ENCODE results near the gene DRG1.
"Not testable (repeated sequence)": the region's sequence is repeated elsewhere in the genome, so short reads cannot be mapped to it uniquely, and the experiment has no call there.

DRG1 gene

GRCh38 chr22:31461699-31462098, 62.3 kb downstream of the DRG1 start:
- no peak for TF ChIP-seq CTCF (IDR thresholded peaks at IDR 0.05; ENCODE audit: insufficient read depth, low read length, missing control alignments)
- POLR2A ChIA-PET, result no interaction called here
- no peak overlapping the region for H3K4me3 ChIP-seq (ENCODE audit: low read depth, low read length)
- CTCF ChIA-PET, result interaction anchor here (3.6 kb wide), 1 partner anchor 10 kb away, joined by 26 read pairs; no protein-coding TSS in a partner anchor
- DNase-seq (ENCODE audit: low read depth, low spot score), result no peak

- POLR2A ChIA-PET, result no interaction called here
Measured at GRCh38 chr22:31465307-31465706, 65.9 kb downstream of the DRG1 start.

DNA sequence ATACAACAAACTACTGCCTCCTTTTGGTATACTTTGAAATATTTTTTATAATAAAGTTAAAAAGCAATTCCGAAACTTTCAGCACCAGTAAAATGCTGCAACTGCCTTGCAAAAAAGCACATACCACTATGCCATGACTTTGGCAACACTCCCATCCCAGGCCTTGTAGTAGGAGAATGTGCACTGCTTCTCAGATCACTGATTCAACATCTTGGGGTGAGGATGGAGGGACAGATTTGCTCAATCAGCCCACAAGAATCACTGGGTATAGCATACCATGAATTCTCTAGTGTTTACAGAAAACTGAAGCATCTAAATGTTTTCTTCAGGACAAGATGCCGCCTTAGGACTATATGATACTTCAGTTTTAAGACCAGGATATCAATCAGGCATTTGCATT, 75.3 kb downstream of the DRG1 start:
- CTCF ChIA-PET, result no interaction called here
- no peak overlapping the region for H3K4me3 ChIP-seq (ENCODE audit: low read depth, low read length)
- DNase-seq (ENCODE audit: low read depth, low spot score), result peak; percentile 90
- TF ChIP-seq CTCF (IDR thresholded peaks at IDR 0.05; ENCODE audit: insufficient read depth, low read length, missing control alignments), result no peak
- POLR2A ChIA-PET, result no interaction called here

More at GRCh38 chr22:31465307-31465706, 65.9 kb downstream of the DRG1 start:
- no peak for TF ChIP-seq CTCF (IDR thresholded peaks at IDR 0.05; ENCODE audit: insufficient read depth, low read length, missing control alignments)
- H3K4me3 ChIP-seq (ENCODE audit: low read depth, low read length), result no peak overlapping the region
- CTCF ChIA-PET, result interaction anchor here (4.9 kb wide), 1 partner anchor 13 kb away, joined by 26 read pairs; no protein-coding TSS in a partner anchor
- no peak for DNase-seq (ENCODE audit: low read depth, low spot score)

- DNase-seq (ENCODE audit: low read depth, low spot score), result no peak
- ChIA-PET CTCF (no interaction called here), POLR2A (no interaction called here)
- H3K4me3 ChIP-seq (ENCODE audit: low read depth, low read length), result no peak overlapping the region
- no peak for TF ChIP-seq CTCF (IDR thresholded peaks at IDR 0.05; ENCODE audit: insufficient read depth, low read length, missing control alignments)
Measured at GRCh38 chr22:31475800-31476199, 76.4 kb downstream of the DRG1 start.

- H3K4me3 ChIP-seq (ENCODE audit: low read depth, low read length), result no peak overlapping the region
- POLR2A ChIA-PET, result no interaction called here
- no peak for TF ChIP-seq CTCF (IDR thresholded peaks at IDR 0.05; ENCODE audit: insufficient read depth, low read length, missing control alignments)
- DNase-seq (ENCODE audit: low read depth, low spot score), result no peak
- CTCF ChIA-PET, result no interaction called here
Measured at GRCh38 chr22:31477329-31477728, 77.9 kb downstream of the DRG1 start.

GRCh38 chr22:31481129-31481528, 81.7 kb downstream of the DRG1 start:
- H3K4me3 ChIP-seq (ENCODE audit: low read depth, low read length), result no peak overlapping the region
- CTCF ChIA-PET, result interaction anchor here (0.7 to 3.5 kb wide), 2 partner anchors 11 to 30 kb away, joined by 3 to 11 read pairs; no protein-coding TSS in a partner anchor
- POLR2A ChIA-PET, result no interaction called here
- DNase-seq (ENCODE audit: low read depth, low spot score), result no peak
- no peak for TF ChIP-seq CTCF (IDR thresholded peaks at IDR 0.05; ENCODE audit: insufficient read depth, low read length, missing control alignments)

GRCh38 chr22:31482470-31482869, 83.1 kb downstream of the DRG1 start:
- CTCF ChIA-PET, result interaction anchor here (3.5 kb wide), 1 partner anchor 31 kb away, joined by 11 read pairs; no protein-coding TSS in a partner anchor
- DNase-seq (ENCODE audit: low read depth, low spot score); H3K4me3 ChIP-seq (ENCODE audit: low read depth, low read length); POLR2A ChIA-PET: not testable (repeated sequence)
